IPS-NIHi7 (cell line): ENCODE data around the gene FOXRED1.

Experiments used
- DNase-seq: peaks from one replicate; pipeline ENCODE4 v3.0.0; 2012; ENCODE audit warnings: mixed read lengths; ENCODE audit errors: extremely low spot score

Gene FOXRED1

DNA sequence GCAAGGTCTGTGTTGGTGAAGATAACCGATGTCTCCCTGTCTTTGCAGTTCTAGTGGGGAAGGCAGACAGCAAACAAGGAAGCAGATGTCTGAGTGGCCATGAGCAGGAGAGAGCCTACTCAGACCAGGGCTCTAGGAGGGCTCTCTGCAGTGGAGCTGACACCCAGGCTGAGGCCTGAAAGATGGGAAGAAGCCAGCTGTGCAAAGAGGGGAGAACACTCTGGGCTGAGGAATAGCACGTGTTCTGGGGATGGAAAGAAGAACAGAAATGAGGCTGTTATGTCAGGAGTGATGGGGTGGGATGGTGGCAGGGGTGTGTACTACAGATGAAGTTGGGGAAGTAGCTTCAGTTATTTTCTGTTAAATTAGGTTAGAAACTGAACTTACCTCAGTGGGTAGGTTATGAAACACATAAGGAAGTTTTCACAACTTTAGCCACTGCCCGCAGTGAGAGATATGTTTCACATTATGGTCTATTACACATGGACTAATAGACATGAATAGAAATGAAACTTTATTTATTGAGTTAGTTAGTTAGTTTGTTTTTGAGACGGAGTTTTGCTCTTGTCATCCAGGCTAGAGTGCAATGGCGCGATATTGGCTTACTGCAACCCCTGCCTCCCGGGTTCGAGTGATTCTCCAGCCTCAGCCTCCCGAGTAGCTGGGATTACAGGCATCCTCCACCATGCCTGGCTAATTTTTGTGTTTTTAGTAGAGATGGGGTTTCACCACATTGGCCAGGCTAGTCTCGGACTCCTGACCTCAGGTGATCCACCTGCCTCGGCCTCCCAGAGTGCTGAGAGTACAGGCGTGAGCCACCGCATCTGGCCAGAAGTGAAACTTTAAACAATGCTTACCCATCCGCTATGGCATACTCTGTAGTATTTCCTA, 42.7 kb downstream of the FOXRED1 start:
- no peak for DNase-seq

DNA sequence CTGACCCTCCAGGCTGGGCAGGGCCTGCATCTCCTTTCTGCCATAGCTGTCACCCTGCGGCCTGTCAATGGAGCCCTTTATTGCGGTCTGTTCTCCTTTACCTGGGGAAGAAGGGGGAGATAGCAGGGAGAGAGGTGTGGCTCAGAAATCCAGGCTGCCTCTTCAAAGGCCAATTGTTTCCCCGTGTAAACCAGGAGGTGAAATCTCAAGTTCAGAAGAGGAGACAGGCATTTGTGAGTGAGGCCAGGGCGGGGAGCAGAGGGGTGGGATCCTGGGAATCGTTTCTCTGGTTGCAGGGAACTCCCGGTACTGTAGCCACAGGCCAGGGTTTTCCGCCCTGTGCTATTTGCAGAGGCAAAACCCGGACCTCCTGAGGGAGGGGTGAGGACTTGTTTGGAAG, 44.0 kb downstream of the FOXRED1 start:
- DNase-seq = no peak

DNA sequence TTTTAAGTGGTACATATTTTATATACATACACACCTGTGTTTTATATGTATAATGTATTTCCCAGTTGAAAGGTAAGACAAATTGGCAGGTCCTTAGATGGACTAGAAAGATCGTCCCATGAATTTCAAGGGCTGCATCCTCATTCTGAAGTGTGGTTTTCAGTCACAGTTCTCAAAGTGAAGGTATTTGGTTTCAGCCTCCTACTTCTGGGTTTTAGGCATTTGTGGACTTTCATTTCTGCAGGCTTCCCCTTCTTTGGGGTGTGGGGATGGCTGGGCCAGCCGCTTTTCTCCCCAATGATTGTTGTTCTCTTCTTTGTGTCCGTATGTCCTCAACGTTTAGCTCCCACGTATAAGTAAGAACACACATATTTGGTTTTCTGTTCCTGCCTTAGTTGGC, 44.9 kb downstream of the FOXRED1 start:
- no peak for DNase-seq

DNA sequence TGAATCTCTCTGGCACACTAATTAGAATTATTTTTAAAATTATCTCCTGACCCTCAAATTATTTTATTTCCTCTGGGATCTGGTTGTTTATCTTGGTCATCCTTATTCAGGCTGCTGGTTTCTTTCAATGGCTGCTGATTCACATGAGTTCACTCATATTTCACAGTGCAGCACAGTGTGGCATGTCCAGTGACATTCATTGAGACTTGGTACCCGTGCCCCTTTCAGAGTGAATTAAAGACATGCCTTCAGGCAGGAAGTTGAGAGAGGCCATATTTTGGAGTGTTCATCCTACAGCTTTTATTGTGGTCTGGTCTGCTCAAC, 48.4 kb downstream of the FOXRED1 start:
- no peak for DNase-seq

DNA sequence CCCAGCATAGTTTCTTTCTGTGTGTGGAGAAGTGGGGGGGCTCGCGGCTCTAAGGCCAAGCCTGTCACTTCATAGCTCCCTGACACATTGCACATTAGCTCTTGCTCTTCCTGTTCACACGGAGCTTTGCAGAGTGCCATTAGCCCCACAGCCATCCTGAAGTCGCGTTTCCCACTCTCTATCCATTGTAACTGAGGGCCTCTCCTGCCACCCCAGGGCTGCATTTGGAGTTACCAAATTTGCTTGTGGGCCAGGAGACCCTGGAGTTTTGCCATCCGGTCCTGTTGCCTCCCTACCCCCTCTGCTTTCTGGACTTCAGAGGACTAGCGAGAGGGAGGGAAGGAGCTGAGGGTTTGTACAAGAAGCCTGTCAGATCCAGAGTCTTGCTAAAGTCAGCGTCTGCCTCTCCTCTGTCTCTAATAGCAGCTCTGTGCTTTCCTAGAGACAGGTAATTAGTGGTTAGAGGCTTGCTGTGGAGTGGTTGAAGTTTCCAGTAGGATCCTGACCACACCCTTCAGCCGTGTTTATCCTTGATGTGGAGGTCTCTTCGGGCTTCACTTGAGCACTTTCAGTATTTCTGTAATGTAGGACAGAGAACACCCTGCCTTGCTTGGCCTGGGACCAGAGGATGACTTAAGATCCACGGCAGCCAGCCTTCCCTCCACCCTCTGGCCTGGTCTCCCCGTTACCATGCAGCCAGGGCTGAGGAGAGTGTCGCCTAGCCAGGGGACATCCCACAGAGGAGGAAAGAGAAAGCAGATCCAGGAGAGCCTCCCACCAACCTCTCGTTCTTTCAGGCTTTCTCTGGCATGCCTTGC, 49.0 kb downstream of the FOXRED1 start:
- DNase-seq = no peak

DNA sequence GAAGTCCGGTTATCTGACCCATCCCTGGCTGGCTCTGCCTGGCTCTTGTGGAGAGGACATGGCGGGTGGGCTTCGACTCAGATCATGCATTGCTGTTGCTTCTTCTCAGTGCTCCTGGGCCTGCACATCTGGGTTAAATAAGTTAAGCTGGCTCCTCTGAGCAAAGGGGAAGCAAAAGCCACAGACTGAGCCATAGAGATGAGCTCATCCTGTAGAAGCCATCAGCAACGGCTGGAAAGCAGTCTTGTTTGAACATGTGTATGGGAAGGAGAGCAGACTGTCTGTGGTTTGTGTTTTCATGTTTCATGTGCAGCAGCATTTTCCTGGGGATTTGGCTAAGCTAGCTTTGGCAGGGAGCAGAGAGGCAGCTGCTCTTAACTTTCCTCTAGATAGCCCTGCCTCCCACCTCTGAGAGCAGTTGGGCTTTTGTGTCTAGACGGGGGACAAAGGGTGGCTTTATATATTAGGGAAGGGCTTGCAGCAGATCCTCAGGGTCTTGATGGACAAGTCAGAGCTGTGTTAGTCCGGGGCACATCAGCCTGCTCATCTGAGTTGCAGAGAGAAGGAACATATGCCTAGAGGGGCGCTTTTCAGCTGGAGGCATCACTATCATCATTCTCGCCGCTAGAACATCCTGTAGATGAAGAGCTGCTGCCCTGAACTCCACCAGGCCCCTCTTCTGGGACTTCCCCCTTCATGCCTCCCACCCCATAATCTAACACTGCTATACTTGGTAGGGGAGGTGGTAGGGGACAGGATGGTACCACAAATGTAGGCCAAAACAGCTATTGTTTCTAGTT, 49.8 kb downstream of the FOXRED1 start:
- peak; percentile 5 for DNase-seq

DNA sequence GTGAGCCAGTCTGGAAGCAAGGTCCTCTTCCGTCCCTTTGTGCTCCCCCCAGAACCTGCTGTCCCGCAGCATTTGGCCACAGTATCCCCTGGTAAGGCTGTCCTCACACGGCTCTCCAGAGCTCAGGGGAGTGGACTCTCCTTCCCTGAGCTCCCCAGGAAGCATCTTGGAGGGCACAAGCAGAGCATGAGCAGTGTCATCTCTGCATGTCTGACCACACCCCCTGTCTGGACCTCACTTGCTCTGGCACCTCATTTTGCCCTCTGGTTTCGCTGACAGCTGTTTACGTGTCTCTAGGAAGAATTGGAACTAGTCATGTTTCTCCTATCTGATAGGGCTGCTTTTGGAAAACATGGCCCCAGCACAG, 50.4 kb downstream of the FOXRED1 start:
- DNase-seq = peak; percentile 4

DNA sequence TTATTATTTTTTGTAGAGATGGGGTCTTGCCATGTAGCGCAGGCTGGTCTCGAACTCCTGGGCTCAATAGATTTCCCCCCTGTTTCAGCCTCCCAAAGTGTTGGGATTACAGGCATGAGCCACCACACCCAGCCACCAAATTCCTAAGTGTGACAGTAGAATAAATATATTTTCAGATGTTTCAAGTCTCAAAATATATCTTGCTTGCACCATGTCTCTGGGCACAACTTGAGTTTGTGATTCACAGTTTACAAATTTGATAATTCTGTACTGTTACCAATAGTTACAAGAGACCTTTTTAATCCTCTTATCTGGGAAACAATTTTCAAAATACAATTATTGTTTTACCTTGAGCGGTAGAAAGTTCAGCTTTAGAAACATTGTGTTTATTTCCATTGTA, 54.0 kb downstream of the FOXRED1 start:
- DNase-seq = no peak

DNA sequence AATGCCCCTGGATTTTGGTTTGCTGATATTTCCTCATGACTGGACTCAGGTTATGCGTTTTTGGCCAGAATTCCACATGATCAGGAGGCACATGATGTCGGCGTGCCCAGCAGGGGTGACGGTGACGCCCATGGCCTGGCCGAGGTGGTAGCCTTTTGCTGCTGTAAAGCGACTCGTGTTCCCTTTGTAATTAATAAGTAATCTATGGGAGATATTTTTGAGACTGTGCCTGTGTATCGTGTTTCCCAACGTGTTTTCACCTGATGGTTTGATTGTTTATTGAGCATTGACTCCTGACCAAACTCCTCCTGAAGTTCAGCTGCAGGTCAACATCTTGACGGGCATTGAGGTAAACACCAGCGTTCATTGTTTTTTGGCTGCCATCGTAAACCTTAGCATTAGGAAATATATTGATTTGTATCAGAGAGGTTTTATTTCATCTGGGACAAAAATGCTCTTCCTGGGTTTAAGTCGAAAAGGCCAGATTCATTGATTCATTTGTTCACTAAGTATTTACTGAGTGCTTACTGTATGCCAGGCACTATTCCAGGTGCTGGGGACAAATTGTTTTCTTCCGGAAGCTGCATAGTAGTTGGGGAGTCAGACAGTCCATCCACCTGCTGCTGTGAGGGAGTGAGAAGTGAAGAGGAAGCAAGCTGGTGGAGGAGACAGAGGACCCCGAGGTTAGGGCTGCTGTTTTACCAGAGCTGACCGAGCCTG, 58.5 kb downstream of the FOXRED1 start:
- no peak for DNase-seq
